GM12878 (cell line): ENCODE measurements around the gene CCNB1. TPM values are rescaled to one million over a fixed set of nuclear protein-coding genes. Genes with fewer than 3 reads are reported as not detected.

Experiments used
- ASH2L ChIP-seq: fragments of 300-600, 200-600 bp; sonication (generic); IDR thresholded peaks from 2 replicates; pipeline ENCODE4 v1.6.1; 2017; ENCODE audit warnings: low read depth, mild to moderate bottlenecking, borderline replicate concordance
- BACH1 ChIP-seq: fragments of 450-650 bp; IDR thresholded peaks from 2 replicates; pipeline ENCODE4 v1.6.1; 2017; ENCODE audit warnings: mild to moderate bottlenecking, borderline replicate concordance
- CHD2 ChIP-seq: IDR thresholded peaks from 2 replicates; pipeline ENCODE4 v1.6.1; 2011; ENCODE audit warnings: low read depth, low read length, improper control_type of control experiment, borderline replicate concordance
- CREB1 ChIP-seq: IDR thresholded peaks from 2 replicates; pipeline ENCODE4 v1.6.1; 2012; ENCODE audit warnings: low read depth, mild to moderate bottlenecking, inconsistent platforms
- EP300 ChIP-seq, 2 experiments: fragments of 150-350 bp in 1 of 2; IDR thresholded peaks; 2 replicates each; pipeline ENCODE4 v1.6.1; 2011 to 2012; ENCODE audit warnings: low read depth in 2 of 2, low read length in 2 of 2, borderline replicate concordance in 1 of 2, improper control_type of control experiment in 1 of 2, inconsistent platforms in 1 of 2; ENCODE audit not compliant: control insufficient read depth in 1 of 2
- HCFC1 ChIP-seq: fragments of 150-350 bp; IDR thresholded peaks from 2 replicates; pipeline ENCODE4 v1.6.1; 2014; ENCODE audit warnings: low read length
- HDGF ChIP-seq: fragments of 450-650 bp; IDR thresholded peaks from 2 replicates; pipeline ENCODE4 v1.6.1; 2016; ENCODE audit warnings: antibody characterized with exemption
- IKZF2 ChIP-seq, 2 experiments: fragments of 450-650 bp; IDR thresholded peaks; 2 replicates each; pipeline ENCODE4 v1.6.1; 2017; ENCODE audit warnings: mild to moderate bottlenecking in 2 of 2, moderate library complexity in 2 of 2
- LARP7 ChIP-seq: fragments of 450-650 bp; IDR thresholded peaks from 2 replicates; pipeline ENCODE4 v1.6.1; 2017; ENCODE audit warnings: mild to moderate bottlenecking
- NFYB ChIP-seq: IDR thresholded peaks from 2 replicates; pipeline ENCODE4 v1.6.1; 2011; ENCODE audit warnings: low read depth, mild to moderate bottlenecking, low read length, improper control_type of control experiment, moderate library complexity; ENCODE audit not compliant: insufficient read depth
- RB1 ChIP-seq: fragments of 450-650 bp; formaldehyde crosslinking; IDR thresholded peaks from 2 replicates; pipeline ENCODE4 v1.6.1; 2017; ENCODE audit warnings: mild to moderate bottlenecking, borderline replicate concordance
- RELA ChIP-seq: fragments of 450-650 bp; IDR thresholded peaks from 2 replicates; pipeline ENCODE4 v1.8.0; 2014; ENCODE audit warnings: borderline replicate concordance; ENCODE audit not compliant: partially characterized antibody
- SIN3A ChIP-seq: IDR thresholded peaks from 2 replicates; pipeline ENCODE4 v1.6.1; 2012; ENCODE audit warnings: low read depth, low read length, improper control_type of control experiment
- SMAD5 ChIP-seq: IDR thresholded peaks from 2 replicates; pipeline ENCODE4 v1.6.1; 2016; ENCODE audit warnings: antibody characterized with exemption, low read depth
- SMARCA5 ChIP-seq: fragments of 450-650 bp; IDR thresholded peaks from 2 replicates; pipeline ENCODE4 v1.6.1; 2017; ENCODE audit warnings: mild to moderate bottlenecking
- SP1 ChIP-seq: IDR thresholded peaks from one replicate; pipeline ENCODE4 v1.6.1; 2011; ENCODE audit warnings: low read depth, low read length
- TAF1 ChIP-seq: IDR thresholded peaks from 2 replicates; pipeline ENCODE4 v1.6.1; 2011; ENCODE audit warnings: mild to moderate bottlenecking, low read depth, low read length, borderline replicate concordance
- YY1 ChIP-seq: IDR thresholded peaks from 2 replicates; pipeline ENCODE4 v1.6.1; 2011; ENCODE audit warnings: low read depth, mild to moderate bottlenecking, low read length
- polyA plus RNA-seq, 11 experiments: library from polyadenylated mRNA; depleted of rRNA in 4 of 11; unstranded in 6 of 11; stranded (reverse) in 5 of 11; fragments of >200 nt; fragmentation: Nextera tagmentation in 4 of 11; fragmentation: Illumina TruSeq in 1 of 11; extraction: Ambion mirVana in 4 of 11; extraction: Trizol in 1 of 11; gene quantifications; 1 replicate in 1 of 11; 2 replicates in 10 of 11; pipeline versions ENCODE4 v1.2.1 to v1.2.3, GENCODE V29; 2011 to 2016; ENCODE audit warnings: inconsistent platforms in 2 of 11, missing spikeins in 2 of 11, low read depth in 1 of 11
- total RNA-seq, 4 experiments: library from RNA; depleted of rRNA in 3 of 4; stranded (reverse); fragments of >200 nt in 3 of 4; fragmentation: Illumina TruSeq in 1 of 4; extraction: Trizol in 1 of 4; gene quantifications; 2 replicates each; pipeline versions ENCODE4 v1.2.1 to v1.2.3, GENCODE V29; 2013 to 2021
- TF ChIP-seq, protein P1 (sequence below): fragments of 150-350 bp; IDR thresholded peaks from 2 replicates; pipeline ENCODE4 v1.6.1; 2014; ENCODE audit warnings: mild to moderate bottlenecking, low read depth, low read length
- TF ChIP-seq, protein P2 (sequence below): IDR thresholded peaks from 2 replicates; pipeline ENCODE4 v1.6.1; 2011; ENCODE audit warnings: mild to moderate bottlenecking, low read depth, low read length, moderate library complexity; ENCODE audit not compliant: insufficient replicate concordance
- TF ChIP-seq, protein P3 (sequence below): fragments of 450-650 bp; formaldehyde crosslinking; IDR thresholded peaks from 2 replicates; pipeline ENCODE4 v1.4.0; 2022; ENCODE audit warnings: mild to moderate bottlenecking, moderate library complexity
- TF ChIP-seq, protein P4 (sequence below): fragments of 450-650 bp; conservative IDR thresholded peaks from 2 replicates; pipeline ENCODE4 v1.6.1; 2017; ENCODE audit warnings: mild to moderate bottlenecking, moderate library complexity

CCNB1 gene
- total and polyA plus RNA-seq, 10 of the 15 experiments (the other 5 are each of a cell fraction or from before 2014, with no cell fraction given), result 148 to 403 (median 210) TPM

DNA sequence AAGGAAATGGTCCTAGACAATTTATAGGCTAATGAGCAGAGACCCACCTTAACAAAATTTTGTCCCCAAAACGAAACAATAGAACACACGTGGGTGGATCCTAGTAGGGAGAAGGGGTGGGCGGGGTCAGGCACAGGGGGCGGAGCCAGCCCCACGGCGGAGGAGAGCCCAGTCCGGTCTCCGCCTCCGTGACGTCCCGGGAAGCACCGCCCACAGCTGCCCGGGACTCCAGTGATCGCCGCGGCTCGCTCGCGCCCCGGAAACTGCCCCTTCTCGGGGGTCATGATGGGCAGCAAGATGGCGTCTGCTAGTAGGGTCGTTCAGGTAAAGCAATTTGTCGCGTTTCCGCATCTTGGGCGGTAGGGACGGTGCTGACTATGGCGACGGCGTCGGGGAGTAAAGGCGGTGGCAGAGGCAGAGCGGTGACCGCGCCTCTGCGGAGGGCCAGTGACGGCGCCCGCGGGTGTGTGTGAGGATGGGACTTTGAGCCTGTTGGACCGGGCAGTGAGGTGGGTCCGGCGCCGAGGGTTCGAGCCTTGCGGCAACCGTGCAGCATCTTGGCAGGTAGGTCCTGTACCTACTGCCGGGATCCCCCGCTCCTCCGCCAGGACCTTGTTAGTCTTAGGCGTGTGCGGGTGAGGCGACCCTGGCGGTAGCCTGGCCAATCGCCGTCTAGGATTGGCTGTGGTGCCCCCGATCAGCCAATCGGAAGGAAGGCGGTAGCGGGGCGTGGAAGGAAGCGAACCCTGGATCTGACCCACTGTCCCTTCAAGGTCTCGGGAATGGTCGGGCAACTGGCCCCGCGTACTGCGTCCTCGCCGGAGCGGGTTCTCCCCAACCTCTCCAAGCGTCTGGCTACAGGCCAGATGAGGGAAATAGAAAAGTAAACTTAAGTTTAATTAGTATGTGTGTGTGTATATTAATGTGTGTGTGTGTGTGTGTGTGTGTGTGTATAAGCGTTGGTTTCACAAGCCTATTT is 50.9 kb downstream of the CCNB1 start (continued):
- TF ChIP-seq YY1 (peak; percentile 94), TAF1 (peak; percentile 48; the same call in 1 of the 2 replicates), NFYB (peak; percentile 85), LARP7 (peak; percentile 96), ASH2L (peak; percentile 88; the same call in 1 of the 2 replicates), SIN3A (peak; percentile 89), SP1 (peak; percentile 74), EP300 (IDR thresholded peaks at IDR 0.05; ENCODE audit: borderline replicate concordance in 1 of 2, control insufficient read depth in 1 of 2, low read depth in 2 of 2, low read length in 2 of 2) (no peak), IKZF2 (IDR thresholded peaks at IDR 0.05) (peak in 1 of 2 experiments; percentile 57; a peak in 2 of 4 replicates), RELA (peak; percentile 81), CREB1 (peak; percentile 75), HDGF (peak; percentile 95), CHD2 (no peak; the same call in 1 of the 2 replicates), RB1 (peak; percentile 60; the same call in 1 of the 2 replicates), SMAD5 (peak; percentile 65), BACH1 (peak; percentile 70), SMARCA5 (peak; percentile 85), HCFC1 (0 out of 2 replicates have a peak, but pooled peaks have one; percentile 19)
- TF ChIP-seq, protein P1, sequence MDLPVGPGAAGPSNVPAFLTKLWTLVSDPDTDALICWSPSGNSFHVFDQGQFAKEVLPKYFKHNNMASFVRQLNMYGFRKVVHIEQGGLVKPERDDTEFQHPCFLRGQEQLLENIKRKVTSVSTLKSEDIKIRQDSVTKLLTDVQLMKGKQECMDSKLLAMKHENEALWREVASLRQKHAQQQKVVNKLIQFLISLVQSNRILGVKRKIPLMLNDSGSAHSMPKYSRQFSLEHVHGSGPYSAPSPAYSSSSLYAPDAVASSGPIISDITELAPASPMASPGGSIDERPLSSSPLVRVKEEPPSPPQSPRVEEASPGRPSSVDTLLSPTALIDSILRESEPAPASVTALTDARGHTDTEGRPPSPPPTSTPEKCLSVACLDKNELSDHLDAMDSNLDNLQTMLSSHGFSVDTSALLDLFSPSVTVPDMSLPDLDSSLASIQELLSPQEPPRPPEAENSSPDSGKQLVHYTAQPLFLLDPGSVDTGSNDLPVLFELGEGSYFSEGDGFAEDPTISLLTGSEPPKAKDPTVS, result no peak
- TF ChIP-seq, protein P2, sequence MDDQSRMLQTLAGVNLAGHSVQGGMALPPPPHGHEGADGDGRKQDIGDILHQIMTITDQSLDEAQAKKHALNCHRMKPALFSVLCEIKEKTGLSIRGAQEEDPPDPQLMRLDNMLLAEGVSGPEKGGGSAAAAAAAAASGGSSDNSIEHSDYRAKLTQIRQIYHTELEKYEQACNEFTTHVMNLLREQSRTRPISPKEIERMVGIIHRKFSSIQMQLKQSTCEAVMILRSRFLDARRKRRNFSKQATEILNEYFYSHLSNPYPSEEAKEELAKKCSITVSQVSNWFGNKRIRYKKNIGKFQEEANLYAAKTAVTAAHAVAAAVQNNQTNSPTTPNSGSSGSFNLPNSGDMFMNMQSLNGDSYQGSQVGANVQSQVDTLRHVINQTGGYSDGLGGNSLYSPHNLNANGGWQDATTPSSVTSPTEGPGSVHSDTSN, result peak; percentile 40
- TF ChIP-seq, protein P3, sequence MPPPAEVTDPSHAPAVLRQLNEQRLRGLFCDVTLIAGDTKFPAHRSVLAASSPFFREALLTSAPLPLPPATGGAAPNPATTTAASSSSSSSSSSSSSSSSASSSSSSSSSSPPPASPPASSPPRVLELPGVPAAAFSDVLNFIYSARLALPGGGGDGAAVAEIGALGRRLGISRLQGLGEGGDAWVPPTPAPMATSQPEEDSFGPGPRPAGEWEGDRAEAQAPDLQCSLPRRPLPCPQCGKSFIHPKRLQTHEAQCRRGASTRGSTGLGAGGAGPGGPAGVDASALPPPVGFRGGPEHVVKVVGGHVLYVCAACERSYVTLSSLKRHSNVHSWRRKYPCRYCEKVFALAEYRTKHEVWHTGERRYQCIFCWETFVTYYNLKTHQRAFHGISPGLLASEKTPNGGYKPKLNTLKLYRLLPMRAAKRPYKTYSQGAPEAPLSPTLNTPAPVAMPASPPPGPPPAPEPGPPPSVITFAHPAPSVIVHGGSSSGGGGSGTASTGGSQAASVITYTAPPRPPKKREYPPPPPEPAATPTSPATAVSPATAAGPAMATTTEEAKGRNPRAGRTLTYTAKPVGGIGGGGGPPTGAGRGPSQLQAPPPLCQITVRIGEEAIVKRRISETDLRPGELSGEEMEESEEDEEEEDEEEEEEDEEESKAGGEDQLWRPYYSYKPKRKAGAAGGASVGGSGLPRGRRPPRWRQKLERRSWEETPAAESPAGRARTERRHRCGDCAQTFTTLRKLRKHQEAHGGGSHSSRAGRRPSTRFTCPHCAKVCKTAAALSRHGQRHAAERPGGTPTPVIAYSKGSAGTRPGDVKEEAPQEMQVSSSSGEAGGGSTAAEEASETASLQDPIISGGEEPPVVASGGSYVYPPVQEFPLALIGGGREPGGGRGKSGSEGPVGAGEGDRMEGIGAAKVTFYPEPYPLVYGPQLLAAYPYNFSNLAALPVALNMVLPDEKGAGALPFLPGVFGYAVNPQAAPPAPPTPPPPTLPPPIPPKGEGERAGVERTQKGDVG (CRISPR knock-in tag), result no peak
- TF ChIP-seq, protein P4, sequence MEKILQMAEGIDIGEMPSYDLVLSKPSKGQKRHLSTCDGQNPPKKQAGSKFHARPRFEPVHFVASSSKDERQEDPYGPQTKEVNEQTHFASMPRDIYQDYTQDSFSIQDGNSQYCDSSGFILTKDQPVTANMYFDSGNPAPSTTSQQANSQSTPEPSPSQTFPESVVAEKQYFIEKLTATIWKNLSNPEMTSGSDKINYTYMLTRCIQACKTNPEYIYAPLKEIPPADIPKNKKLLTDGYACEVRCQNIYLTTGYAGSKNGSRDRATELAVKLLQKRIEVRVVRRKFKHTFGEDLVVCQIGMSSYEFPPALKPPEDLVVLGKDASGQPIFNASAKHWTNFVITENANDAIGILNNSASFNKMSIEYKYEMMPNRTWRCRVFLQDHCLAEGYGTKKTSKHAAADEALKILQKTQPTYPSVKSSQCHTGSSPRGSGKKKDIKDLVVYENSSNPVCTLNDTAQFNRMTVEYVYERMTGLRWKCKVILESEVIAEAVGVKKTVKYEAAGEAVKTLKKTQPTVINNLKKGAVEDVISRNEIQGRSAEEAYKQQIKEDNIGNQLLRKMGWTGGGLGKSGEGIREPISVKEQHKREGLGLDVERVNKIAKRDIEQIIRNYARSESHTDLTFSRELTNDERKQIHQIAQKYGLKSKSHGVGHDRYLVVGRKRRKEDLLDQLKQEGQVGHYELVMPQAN, result peak; percentile 93
